ENCODE data around the gene PBLD.

DNA sequence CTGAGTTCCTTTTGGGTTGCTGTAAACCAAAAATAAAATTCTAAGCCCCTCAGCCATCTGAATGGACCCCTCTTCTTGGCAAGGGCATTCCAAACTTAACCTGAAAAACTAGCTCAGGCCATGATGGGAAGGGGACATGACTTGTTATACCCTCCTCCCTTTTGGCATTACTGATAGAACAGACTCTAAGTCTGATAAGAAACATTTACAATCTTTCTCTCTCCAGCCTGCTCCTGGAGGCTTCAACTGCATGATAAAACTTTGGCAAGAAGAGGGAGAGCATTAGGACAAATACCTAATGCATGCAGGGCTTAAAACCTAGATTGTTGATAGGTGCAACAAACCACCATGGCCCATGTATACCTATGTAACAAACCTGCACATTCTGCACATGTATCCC lies 59.9 kb downstream of the PBLD start:
- TF ChIP-seq, protein P1, sequence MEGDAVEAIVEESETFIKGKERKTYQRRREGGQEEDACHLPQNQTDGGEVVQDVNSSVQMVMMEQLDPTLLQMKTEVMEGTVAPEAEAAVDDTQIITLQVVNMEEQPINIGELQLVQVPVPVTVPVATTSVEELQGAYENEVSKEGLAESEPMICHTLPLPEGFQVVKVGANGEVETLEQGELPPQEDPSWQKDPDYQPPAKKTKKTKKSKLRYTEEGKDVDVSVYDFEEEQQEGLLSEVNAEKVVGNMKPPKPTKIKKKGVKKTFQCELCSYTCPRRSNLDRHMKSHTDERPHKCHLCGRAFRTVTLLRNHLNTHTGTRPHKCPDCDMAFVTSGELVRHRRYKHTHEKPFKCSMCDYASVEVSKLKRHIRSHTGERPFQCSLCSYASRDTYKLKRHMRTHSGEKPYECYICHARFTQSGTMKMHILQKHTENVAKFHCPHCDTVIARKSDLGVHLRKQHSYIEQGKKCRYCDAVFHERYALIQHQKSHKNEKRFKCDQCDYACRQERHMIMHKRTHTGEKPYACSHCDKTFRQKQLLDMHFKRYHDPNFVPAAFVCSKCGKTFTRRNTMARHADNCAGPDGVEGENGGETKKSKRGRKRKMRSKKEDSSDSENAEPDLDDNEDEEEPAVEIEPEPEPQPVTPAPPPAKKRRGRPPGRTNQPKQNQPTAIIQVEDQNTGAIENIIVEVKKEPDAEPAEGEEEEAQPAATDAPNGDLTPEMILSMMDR (IDR thresholded peaks at IDR 0.05; ENCODE audit: low read depth, low read length, poor library complexity, severe bottlenecking): no peak
- TF ChIP-seq EZH2phosphoT487 (IDR thresholded peaks at IDR 0.05; ENCODE audit: borderline replicate concordance, low read length): no peak
